GM19328 (cell line): ENCODE measurements around the gene ATG9A.

Source experiments
- ATAC-seq: cut with Tn5 transposase; IDR thresholded peaks from one replicate; pipeline ENCODE4 v1.9.1; 2021; ENCODE audit warnings: mild to moderate bottlenecking, moderate library complexity; ENCODE audit not compliant: unreplicated experiment

Gene ATG9A

DNA sequence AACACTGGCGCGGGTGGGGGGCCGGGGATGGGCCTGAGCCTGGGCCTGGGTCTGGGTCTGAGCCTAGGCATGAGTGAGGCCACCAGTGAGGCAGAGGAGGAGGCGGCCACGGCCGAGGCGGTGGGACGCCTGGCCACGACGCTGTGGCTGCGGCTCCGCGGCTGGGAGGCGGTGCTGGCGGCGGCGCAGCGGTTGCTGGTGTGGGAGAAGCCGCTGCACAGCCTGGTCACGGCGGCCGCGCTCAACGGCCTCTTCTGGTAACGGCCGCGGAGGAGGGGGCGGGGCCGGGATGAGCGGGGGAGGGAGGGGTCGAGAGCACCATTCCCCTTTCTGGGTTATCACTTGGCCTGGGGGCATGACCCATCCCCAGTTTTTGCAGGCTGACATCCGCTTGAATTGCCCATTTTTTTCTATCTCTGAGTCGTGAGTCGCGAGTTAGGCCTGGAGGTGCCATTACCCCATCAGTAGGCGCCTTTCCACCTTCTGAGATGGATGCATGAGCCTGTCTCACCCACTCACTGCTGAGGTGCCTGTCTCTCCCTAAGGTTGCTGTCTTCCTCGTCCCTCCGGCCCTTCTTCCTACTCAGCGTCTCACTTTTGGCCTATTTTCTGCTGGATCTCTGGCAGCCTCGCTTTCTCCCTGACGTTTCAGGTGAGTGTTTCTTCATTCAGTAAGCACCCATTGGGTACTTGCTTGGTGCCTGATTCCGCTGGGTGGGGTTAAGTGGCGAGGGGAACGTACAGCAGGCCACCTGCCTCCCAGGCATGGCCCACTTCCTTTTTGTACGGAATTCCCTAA, 50.9 kb downstream of the ATG9A start:
- ATAC-seq, result peak; percentile 14

DNA sequence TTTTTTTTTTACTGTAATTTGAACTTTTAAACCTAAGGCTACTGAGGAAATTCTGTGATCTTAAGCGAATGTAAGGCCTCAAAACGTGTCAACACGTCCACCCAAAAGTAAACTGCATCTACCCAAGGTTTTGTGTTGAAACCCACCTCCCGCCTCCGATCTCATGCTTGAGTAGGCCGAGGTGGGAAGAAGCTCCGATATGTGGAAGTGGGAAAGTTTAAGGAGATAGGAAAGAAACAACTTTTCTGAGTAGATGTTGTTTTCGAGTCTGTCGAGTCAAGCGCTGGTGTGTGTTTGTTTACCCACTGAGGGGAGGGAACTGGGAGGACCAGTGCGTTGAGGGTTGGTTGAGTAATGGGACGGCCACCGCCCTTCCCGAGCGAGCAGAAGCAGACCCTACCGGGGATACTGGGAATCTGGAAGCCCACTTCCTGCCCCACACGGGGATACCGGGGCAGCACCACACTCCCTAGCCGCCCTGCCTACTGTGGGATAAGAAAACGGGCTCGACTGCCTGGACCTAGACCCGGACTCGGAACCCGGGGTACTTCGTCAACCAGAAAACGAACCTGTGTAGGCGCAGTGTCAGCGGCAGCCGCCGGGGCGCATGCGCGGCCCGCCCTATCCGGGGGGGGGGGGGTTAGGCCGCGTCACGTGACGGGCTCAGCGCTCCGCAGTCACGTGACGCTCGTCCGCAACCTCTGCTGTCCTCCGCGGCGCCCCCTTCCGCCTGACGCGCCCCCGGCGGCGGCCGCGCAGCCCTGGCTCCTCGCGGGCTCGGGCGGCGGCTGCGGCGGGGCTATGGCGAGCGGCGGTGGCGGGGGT, 51.7 kb downstream of the ATG9A start, which contains the start of gene RETREG2:
Gene RETREG2, plus strand, starts transcription at position 724 of the 825 bp plus-strand sequence. Its CDS starts 78 bp downstream, at position 802.
- peak; percentile 44 for ATAC-seq

DNA sequence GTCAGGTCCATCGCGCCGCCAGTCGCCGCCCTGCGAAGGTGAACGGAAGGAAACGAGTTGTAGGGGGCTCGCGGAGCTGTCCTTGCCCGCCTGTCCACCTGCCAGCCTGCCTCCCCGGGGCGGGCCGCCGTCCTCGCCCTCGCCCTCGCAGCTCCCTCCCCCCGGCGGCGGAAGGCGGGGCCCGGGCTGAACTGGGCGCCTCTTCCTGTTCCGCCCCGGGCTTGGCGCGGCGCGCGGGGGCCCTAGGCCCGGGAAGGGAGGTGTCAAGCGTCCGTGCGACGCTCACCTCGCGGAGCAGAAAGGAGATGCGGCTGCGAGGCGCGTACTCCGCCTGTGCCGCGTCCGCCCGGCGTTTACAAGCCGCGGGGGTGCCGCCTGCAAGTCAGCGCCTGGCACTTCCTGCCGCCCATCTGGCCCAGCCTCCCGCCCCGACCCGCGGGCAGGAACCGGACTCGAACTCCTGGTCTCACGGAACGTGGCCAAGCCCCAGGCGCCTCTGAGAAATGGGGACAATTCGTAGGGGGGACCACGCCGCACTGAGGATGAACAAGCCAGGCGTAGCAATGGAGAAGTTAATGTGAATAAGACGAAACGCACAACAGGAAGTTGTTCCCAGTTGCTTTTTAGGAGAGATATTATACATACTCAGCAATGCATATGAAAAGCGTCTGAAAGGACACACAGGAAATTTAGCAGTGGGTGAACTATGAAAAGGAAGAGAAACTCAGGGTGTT, 52.5 kb downstream of the ATG9A start, which contains the start of gene CNPPD1:
Gene CNPPD1, minus strand, starts transcription at position 108 of the 734 bp plus-strand sequence. Its CDS starts 97 bp downstream, at position 11.
- peak; percentile 59 for ATAC-seq

DNA sequence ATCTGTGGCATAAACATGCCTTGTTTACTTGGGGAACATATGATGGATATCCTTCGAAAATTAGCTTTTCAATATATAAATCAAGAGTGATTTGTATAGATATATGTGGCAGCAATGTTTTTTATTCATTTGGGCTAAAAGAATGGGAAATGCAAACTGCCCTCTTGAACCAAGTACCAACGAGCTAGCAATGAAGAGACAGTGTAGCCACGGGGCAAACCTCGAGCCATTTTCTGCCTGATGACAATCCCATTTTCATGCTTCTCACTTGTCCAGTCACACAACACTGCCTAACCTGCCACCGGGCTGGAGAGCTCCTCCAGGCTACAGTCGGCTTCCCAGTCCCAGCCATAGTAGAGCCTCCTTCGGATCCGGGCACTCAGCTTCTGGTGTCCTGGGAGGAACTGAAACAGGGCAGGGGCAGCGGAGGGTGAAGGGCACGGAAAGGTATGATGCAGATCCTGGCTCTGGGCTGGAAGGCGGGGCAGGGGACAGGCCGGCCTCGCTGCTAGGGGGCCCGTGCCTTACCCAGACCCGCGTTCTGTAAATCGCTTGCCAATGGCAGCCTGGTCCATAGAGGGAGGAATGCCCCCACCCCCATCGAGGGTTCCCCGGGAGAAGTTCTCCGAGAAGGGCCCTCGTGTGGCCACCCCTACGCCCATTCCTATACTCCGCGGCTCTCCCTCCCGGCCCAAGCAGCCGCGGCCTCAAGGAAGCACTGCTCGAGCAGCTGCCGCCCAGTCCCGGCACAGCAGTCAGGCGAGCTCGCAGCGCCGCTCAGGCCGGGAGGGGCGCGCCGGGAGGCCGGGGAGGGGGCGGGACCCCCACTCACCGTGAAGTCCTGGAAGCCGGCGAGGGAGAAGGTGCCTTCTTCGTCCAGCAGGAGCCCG, 53.3 kb downstream of the ATG9A start:
- ATAC-seq, result peak; percentile 14

DNA sequence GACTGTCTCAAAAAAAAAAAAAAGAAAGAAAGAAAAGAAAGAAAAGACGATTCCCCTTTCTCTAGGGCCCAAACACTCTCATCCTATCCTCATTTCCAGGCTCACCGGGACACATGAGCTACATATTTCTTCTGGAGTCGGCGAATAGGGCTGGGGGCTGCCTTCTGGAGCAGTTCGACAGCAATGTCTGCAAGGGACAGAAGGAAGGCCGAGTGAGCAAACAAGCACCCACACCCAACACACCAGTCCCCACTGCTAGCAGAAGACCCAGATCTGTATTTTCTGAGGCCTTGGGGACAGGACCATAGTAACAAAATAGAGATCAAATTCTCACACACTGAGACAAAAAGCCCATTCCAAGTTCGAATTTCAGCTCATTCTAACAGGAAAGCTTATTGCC, 54.0 kb downstream of the ATG9A start:
- ATAC-seq, result no peak

DNA sequence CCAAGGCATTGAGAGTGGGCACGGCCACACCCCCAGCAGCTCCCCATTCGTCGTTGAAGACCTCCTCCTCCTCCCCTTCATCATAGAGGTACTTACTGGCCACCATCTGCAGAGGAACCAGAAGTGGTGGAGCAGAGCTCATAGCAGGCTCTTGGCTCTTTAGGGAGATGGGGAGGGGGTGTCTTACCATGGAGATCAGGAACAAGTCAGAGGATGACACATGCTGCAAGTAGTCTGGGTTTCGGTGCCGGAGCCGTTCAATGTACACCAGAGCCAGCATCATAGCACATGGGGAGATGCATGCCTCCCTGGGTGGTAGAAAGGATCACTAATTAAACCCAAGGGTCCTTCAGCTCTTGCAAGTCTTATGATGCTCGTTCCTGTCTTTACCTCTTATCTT, 54.6 kb downstream of the ATG9A start:
- ATAC-seq, result no peak

DNA sequence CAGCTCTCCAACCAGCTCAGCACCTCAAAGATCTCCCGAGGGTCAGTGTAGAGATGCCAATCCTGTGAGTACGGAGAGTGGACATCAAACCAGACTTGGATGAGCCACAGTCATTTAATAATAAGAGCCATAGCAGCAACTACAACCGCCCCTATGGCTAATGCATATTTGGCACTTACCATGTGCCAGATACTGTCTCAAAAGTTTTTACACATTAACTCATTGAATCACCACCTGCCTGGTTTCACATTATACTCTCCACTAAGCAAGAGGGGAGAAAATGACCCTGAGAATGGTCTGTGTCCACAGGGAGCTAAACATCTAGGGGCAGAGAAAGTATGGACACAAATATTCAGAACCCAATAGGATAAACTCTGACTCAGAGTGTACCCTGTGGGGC, 55.3 kb downstream of the ATG9A start:
- no peak for ATAC-seq

DNA sequence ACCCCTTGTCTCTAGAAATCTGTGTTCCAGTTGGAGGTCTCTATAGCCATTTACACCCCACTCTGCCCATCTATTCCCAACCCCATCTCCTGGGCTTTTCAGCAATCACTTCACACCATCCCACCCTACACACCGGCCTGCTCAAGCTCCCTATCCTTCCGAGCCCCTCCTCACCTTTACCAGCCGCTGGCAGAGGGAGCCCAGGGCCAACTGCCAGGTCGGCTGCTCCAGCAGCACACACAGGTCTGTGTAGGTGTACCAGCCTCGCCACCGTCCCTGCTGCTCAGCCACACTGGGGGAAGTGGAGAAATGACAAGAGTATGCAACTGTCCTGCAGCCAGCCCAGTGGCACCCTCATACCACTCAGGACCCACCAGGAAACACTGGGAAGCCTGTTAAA, 56.3 kb downstream of the ATG9A start:
- ATAC-seq, result no peak

DNA sequence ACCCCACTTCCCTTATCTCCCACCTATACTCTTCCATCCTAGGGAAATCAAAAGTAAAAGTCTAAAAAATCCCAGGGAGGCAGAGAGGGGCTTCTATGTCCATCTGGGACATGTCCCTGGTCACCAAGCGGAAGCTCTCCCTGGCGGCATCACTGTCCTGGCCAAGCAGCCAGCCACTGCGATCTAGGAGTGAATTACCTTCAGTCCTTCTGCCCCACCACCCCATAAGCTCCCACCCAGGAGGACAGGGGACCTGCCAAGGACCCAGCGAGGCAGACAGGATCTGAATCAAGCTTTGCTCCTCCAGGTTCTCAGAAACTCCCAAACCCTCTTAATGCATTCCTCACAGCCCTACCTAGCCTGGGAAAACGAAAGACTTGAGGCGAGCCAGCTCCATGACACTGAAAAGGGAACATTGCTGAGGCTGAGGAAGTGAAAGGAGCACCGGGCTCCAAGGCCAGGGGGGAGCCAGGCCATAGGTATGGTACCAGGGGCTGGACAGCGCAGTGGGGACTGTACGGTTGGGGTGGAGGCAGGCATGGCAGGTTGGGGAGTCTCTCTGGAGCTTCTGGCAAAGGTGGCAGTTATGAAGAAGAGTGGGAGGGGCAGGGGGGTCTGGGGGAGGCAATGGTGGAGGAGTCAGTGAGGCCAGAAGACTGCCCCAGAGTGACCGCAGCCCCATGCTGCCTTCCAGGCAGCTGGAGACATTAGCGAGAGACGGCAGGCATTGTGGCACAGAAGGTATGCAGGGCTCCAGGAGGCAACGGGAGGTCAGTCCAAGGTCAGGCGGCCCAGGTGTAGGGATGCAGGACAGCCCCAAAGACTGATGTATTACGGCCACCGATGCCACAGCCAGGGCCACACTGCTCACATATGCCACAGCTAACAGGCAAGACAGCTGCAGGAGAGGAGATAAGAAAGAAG, 56.9 kb downstream of the ATG9A start:
- no peak for ATAC-seq

DNA sequence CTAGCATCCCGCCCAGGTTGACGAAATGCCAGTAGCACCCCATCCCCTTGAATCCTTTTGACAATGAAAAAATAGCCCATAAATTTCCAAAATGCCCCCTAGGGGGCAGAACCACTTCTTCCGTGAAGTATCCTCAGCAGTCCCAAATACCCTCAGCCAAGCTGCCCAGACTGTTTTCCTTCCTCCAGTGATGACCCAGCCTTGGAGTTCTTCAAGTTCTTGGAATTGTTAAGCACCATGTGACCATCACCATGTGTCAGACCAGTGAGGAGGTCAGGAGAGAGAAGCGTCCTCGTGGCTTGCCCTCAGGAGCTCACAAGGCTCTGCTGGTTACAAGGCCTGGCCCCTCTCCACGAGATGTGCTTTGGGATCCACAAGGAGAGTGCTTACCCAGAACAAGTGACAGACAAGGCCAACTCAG, 58.2 kb downstream of the ATG9A start:
- no peak for ATAC-seq

DNA sequence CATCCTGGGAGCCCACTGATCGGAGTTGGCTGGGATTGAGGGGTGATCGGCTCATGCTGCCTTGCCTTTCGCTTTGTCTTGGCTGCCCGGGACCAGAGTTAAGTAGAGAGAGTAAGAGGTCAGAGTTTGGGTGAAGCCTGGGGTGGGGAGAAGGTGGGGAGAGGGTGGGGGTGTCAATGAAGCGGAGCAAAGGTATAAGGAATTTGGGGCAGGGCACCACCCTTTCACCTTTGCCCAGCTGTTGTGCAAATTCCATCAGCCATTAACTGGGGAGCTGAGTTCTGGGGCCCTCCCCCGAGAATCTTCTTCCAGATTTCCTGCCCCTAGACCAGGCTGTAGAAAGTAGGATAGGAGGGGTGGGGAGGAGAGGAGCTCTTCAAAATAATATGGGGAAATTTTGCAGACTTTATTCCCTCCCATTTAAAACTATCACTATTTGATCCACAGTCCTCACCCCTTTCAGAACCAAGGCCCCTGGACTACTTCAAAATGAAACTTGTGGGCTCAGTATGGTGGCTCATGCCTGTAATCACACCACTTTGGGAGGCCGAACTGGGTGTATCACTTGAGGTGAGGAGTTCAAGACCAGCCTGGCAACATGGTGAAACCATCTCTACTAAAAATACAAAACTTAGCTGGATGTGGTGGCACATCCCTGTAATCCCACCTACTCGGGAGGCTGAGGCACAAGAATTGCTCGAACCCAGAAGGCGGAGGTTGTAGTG, 59.3 kb downstream of the ATG9A start, which contains the start of gene SLC23A3:
Gene SLC23A3, minus strand, starts transcription at position 100 of the 725 bp plus-strand sequence. Its CDS starts 45 bp downstream, at position 55.
- no peak for ATAC-seq
